NCI-H2029 treated with DMSO at 0.1 percent for 48 hours (cell line): ENCODE data around the gene TMEM80.

Experiments
- DNase-seq: peaks from one replicate; lab custom pipeline; 2025; lab: John Stamatoyannopoulos, UW

TMEM80 gene

DNA sequence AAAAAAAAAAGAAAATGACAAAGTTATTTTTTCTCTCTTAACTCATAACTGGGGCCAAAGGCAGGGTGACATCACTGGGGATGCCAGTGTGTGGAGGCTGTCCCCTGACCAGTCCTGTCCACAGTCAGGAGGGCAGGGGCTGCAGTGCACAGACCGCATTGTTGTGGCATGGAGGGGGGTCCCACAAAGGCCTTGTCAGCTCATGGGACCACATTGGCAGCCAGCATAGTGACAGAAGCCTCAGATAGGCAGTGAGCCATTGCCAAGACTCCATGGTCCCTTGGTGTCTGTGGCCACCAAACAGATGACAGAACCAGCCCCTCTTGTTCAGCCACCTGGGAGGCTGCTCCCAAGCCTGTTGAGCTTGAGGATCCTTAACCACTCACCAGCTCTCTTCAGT lies 4.1 kb downstream of the TMEM80 start:
- no peak for DNase-seq

- DNase-seq = no peak
Observed at GRCh38 chr11:701741-702461, 6.3 kb downstream of the TMEM80 start.

- DNase-seq = peak; percentile 66
Observed at GRCh38 chr11:702462-703461, 7.1 kb downstream of the TMEM80 start.

DNA sequence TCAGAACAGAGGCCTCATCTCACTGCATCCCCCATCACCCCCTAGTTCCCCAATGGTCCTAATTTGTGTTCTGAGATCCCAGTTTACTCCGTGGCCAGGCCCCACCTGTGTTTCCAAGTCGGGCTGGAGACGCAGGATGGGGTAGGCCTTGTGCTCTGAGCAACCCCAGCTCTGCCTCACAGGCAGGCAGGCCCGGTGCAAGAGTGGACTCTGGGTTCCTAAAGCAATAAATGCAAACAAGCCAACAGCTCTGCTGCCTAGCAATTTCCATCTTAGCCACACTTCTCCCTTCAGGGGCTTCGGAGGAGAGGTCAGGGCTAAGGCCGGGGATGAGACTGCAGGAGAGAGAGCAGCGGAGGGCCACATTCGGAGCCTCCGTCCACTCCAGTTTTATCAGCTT lies 7.9 kb downstream of the TMEM80 start:
- no peak for DNase-seq

- DNase-seq = no peak
Observed at GRCh38 chr11:704228-704674, 8.6 kb downstream of the TMEM80 start.

GRCh38 chr11:704781-705645 lies 9.4 kb downstream of the TMEM80 start:
- peak; percentile 54 for DNase-seq

DNA sequence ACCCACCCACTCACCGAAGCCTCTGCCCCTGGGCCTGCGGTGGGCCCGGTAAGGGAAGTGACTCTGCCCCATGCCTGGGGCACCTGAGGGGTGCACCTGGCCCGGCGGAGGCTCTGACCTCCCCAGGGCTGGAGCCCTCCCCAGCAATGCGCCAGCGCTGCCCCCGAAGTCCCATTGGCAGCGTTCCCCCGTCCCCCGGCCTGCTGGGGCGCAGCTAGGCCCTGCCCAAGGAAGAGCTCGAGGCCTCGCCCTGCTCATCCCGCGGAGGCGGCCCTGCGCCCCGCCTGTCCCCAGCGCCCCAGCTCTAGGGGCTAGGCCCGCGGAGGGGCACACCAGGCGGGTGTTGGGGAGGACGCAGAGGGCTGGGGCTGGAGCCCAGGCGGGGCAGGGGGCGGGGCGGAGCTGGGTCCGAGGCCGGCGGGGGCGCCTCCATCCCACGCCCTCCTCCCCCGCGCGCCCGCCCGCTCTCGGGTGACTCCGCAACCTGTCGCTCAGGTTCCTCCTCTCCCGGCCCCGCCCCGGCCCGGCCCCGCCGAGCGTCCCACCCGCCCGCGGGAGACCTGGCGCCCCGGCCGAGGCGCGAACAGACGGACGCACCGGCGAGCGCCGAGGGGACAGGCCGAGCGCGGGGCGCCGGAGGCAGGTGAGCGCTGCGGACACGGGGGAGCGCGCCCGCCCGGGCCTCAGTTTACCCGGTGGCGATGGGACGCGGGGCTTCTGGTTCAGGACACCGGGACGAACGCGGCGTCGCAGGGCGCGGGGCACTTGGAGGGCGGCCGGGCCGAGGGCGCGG lies 10.2 kb downstream of the TMEM80 start, which contains the start of gene EPS8L2:
EPS8L2 (plus strand) TSS at position 586 of the 793 bp plus-strand sequence. CDS start 3,177 bp downstream, outside the sequence.
- no peak for DNase-seq

GRCh38 chr11:706439-706956 lies 10.9 kb downstream of the TMEM80 start:
- no peak for DNase-seq

GRCh38 chr11:706957-707816 lies 11.6 kb downstream of the TMEM80 start:
- DNase-seq = no peak

- no peak for DNase-seq
Observed at GRCh38 chr11:707817-708420, 12.3 kb downstream of the TMEM80 start.

DNA sequence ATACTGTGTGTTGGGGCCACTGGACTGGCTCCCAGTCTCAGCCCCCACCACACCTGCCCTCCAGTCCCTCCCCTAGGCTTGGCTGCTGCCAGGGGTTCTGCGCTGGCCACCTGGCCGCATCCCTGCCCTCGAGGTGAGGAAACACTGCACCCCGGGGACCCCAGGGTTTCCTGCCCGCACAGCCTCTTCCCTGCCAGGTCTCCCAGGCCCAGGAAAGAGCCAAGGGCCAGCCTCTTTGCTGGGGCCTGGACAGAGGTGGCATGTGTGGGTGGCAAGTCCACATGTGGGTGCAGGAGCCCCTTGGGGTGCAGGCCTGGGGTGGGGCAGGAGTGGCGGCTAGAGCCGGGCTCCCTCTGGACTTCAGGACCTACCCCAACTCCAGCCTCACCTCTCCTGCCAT lies 12.9 kb downstream of the TMEM80 start:
- no peak for DNase-seq

- DNase-seq = no peak
Observed at GRCh38 chr11:709109-709997, 13.7 kb downstream of the TMEM80 start.

DNA sequence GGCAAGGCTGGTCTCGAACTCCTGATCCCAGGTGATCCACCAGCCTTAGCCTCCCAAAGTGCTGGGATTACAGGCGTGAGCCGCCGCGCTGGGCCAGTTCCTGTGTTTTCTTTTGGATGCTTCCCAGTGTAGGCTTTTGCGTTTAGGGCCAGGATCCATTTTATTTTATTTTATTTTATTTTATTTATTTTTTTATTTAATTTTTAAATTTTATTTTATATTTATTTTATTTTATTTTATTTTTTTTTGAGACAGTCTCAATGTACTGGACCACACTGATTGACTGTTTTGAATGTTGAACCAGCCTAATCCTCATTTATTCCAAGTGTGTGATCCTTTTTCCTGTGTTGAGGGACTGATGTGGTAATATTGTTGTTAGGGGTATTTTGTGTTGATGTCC lies 18.8 kb downstream of the TMEM80 start:
- DNase-seq = no peak

DNA sequence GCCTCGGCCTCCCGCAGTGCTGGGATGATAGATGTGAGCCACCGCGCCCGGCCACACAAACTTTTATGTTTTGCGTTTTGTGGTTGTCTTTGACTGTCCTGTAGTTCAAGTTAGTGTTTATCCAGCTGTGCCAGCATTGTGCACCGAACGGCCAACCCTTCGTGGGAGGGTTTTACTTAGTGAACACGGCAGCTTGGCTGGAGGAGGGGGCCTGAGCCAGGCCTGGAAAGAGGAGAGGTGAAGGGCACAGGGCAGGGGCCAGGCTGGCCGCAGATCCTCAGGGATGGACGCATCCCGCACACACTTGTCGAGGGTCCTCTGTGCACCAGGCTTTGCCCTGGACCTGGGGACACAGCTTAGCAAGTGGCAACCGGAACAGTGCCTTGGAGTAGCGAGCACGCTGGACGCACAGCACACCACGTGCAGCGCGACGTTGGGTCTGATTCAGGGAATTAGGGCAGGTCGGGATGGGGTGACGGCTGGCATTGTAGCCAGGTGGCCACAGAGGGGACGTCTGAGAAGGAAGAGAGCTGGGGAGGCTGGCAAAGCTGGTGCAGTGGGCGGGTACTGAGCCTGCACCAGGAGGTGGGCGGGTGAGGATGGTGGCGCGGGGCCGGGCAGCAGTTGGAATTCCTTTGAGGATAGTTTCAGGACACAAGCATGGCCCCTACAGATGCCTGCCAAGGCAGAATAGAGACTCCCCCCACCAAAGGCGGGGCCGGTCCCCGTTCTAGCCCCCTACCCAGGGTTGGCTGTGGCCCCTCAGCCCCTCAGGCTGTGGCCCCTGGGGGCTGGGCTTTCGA lies 23.8 kb downstream of the TMEM80 start:
- no peak for DNase-seq

DNA sequence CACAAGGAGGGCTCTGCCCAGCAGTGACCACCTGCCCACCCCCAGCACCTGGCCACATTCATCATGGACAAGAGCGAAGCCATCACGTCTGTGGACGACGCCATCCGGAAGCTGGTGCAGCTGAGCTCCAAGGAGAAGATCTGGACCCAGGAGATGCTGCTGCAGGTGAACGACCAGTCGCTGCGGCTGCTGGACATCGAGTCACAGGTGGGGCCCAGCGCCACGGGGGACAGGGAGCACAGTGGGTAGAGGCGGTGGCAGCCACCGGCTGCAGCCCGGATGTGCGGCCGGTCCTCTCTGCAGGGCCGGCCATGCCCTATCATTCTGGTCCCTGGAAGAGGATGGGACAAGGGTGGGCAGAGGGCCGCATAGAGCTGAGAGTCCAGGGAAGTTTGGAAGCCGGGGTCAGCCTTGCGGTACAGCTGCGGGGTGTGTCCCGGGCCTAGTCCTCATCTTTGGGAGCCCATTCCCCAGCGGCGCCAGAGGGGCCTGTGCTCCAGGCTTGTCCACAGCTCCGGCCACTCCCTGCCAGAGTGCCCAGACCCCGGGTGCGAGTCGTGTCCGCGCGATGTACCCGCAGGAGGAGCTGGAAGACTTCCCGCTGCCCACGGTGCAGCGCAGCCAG lies 24.5 kb downstream of the TMEM80 start:
- no peak for DNase-seq

DNA sequence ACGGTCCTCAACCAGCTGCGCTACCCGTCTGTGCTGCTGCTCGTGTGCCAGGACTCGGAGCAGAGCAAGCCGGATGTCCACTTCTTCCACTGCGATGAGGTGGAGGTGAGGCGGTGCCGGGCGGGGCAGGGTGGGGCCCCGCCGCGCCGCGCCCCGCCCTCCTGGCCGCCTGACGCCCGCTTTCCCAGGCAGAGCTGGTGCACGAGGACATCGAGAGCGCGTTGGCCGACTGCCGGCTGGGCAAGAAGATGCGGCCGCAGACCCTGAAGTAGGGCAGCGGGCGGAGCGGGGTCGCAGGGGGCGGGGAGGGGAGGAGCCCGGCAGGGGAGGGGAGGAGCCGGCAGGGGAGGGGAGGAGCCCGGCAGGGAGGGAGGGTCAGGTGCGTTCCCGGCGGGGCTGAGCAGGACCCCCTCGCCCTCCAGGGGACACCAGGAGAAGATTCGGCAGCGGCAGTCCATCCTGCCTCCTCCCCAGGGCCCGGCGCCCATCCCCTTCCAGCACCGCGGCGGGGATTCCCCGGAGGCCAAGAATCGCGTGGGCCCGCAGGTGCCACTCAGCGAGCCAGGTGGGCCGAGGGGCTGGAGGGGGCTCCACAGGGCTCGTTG lies 25.1 kb downstream of the TMEM80 start:
- no peak for DNase-seq
